ENCODE results near the gene AKT3.
"Not testable (repeated sequence)": the region's sequence is repeated elsewhere in the genome, so short reads cannot be mapped to it uniquely, and the experiment has no call there.

AKT3 gene

DNA sequence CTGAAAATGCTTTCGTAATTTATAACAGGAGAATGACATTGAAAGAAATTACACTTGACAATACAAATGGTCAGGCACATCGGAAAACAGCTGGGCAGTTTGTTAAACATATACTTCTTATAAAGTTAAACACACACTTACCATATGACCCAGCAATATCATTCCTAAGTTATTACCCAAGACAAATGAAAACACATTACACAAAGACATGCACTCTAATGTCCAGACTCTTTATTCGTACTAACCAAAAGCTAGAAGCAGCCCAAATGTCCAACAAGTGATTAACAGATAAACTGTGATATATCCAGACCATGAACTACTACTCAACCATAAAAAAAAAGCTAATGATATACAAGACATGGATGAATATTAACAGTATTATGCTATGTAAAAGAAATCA lies 8.5 kb downstream of the AKT3 start:
- DNase-seq = no peak

DNA sequence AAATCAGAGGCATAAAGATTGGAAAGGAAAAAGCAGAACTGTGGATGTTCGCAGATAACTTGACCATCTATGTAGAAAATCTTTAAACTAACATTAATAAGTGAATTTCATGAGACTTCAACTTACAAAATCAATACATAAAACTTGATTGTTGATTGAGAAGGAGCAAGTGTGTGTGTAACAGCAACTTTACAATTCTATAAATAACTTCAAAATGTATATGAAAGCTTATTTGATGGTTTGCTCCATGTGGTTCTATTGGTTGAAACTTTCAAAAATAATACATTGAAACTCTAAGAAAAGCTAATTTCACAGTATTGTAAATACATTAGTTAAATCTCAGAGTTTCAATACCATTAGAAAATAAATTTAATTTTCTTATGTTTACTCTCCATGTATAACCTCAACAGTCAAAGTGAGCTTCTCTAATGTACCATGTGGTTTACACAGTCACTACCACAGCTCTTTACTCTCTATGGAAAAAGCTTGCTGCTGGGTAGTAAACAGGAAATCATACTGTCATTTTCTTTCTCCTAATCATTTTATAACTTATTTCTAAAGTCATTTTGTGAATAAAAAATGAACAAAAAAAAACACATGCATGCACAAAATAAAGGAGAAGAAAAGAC lies 12.0 kb downstream of the AKT3 start:
- DNase-seq = no peak

DNA sequence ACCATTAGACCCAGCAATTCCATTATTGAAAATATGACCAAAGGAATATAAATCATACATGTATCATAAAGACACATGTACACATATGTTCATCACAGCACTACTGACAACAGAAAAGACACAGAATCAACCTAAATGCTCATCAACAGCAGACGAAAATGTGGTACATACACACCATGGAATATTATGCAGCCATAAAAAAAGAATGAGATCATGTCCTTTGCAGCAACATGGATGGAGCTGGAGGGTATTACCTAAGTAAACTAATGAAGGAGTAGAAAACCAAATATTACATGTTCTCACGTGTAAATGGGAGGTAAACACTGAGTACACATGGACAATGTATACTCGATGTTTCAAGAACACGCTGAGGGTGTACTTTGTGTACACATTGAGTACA lies 15.9 kb downstream of the AKT3 start:
- DNase-seq = no peak

DNA sequence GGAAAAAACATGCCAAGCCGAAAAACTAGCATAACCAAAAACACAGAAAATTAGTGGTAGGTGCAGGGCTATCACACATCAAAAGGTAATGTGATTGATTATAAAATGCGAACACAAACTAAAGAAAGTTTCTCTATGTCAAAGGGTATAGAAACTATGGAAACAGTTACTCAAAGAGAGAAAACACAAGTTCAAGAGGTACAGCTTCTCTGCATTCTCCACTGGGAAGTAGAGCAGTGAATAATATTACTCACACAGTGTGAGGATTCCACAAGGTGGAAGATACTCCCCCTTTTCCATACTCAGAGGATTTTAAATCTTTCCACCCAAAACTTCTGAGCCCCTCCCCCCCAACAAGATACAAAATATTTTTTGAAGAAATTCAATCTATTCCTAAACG lies 18.6 kb downstream of the AKT3 start:
- DNase-seq = no peak

- no peak for DNase-seq
Measured at GRCh38 chr1:243827206-243827605, 22.8 kb downstream of the AKT3 start.

DNA sequence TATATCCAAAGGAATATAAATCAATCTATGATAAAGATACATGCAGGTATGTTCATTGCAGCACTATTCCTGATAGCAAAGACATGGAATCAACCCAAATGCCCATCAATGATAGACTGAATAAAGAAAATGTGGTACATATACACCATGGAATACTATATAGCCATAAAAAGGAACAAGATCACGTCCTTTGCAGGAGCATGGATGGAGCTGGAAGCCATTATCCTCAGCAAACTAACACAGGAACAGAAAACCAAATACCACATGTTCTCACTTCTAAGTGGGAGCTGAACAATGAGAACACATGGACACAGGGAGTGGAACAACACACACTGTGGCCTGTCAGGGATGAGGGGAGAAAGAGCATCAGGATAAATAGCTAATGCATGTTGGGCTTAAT lies 25.1 kb downstream of the AKT3 start:
- DNase-seq = not testable (repeated sequence)

- no peak for DNase-seq
Measured at GRCh38 chr1:243821177-243821680, 28.8 kb downstream of the AKT3 start.

DNA sequence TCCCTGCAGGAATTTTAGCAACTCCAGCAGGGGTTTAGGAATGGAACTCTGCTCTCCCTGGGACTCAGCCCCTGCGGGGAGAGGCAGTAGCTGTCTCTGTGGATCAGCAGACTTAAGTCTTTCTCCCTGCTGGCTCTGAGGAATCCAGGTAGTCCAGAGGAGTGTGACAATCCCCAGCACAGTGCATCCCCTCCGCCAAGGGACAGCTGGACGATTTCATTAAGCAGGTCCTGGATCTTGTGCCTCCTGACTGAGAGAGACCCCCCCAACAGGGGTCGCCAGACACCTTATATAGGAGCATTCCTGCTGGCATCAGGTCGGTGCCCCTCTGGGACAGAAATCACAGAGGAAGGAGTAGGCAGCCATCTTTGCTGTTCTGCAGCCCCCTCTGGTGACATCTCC lies 30.6 kb downstream of the AKT3 start:
- DNase-seq = no peak

DNA sequence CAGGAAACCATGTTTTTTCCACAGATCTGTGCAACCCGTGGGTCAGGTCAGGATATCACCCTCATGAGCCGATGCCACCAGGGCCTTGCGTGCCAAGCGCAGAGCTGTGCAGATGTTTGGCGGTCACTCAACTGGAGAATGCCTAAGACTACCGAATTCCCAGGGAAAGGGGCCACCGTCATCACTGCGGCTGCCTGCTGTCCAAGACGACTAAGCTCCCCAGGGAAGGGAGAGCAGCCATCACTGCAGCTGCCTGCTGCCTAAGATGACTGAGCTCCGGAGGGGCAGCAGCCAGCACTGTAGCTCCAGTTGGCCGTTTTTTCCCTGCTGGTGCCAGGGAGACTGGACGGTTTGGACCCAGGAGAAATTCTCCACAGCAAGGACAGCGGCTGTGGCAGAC lies 31.1 kb downstream of the AKT3 start:
- no peak for DNase-seq

GRCh38 chr1:243814718-243815117 lies 35.3 kb downstream of the AKT3 start:
- DNase-seq = no peak

DNA sequence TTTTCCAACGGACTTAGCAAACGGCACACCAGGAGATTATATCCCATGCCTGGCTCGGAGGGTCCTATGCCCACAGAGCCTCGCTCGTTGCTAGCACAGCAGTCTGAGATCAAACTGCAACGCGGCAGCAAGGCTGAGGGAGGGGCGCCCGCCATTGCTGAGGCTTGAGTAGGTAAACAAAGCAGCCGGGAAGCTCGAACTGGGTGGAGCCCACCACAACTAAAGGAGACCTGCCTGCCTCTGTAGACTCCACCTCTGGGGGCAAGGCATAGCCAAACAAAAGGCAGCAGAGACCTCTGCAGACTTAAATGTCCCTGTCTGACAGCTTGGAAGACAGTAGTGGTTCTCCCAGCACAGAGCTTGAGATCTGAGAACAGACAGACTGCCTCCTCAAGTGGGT lies 42.7 kb downstream of the AKT3 start:
- DNase-seq = not testable (repeated sequence)

GRCh38 chr1:243806310-243806709 lies 43.7 kb downstream of the AKT3 start:
- no peak for DNase-seq

DNA sequence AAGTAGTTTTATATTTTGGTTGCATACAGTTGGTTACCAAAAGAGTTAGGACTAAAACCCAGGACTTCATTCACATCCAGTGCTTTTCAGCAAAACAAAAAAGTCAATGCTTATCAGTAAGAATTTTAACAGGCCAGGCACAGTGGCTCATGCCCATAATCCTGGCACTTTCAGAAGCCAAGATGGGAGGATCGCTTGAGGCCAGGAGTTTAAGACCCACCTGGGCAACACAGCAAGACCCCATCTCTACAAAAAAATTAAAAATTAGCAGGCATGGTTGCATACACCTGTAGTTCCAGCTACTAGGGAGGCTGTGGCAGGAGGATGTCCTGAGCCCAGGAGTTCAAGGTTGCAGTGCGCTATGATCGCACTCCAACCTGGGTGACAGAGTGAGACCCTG lies 47.3 kb downstream of the AKT3 start:
- no peak for DNase-seq

DNA sequence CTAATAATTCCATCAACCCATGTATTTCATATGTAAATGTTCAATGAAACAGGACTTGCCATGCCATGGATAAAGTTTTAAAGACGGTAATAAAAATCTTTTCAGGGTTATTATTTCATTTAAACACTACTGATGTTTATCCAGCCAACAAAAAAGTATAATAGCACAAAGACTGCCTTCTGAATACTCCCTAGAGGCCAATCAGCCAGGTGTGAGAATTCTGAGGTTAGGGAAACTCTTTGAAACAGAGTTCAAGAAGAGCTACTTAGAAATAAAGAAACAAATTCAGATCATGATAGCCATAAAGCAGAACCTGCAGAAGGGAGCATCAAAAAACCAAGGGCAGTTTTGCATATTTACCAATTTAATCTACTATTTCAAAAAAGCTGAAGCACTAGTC lies 48.7 kb downstream of the AKT3 start:
- DNase-seq = no peak

DNA sequence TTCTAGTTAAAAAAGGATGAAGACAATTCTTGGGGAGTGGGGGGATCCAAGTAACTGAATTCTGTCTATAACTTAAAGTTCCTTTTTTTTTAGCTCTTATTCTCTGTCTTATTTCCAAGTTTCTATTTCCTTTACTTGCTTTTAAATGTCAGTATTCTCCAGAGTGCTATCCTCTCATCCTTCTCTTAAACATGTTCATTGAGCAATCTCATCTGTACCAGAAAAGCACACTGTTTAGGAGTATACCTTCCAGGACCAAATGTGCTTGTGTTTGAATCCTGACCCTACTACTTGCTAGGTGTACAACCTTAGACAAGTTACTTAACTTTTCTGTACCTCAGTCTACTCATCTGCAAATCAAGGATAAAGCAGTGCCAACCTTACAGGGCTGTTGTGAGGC lies 50.1 kb downstream of the AKT3 start:
- no peak for DNase-seq

- no peak for DNase-seq
Measured at GRCh38 chr1:243798726-243799125, 51.3 kb downstream of the AKT3 start.

- no peak for DNase-seq
Measured at GRCh38 chr1:243796016-243796415, 54.0 kb downstream of the AKT3 start.

DNA sequence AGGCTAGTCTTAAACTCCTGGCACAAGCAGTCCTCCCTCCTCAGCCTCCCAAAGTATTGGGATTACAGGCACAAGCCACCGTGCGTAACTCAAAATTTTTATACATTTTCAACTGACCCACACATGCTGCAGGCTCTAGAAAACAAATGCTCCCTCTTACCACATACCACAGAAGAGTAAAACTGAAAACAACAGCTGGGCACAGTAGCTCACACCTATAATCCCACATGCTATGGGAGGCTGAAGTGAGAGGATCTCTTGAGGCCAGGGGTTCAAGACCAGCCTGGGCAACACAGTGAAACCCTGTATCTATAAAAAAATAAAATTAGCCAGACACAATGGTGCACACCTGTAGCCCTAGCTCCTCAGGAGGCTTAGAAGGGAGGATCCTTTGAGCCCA lies 56.7 kb downstream of the AKT3 start:
- no peak for DNase-seq

- no peak for DNase-seq
Measured at GRCh38 chr1:243792891-243793290, 57.2 kb downstream of the AKT3 start.

- no peak for DNase-seq
Measured at GRCh38 chr1:243792401-243792800, 57.6 kb downstream of the AKT3 start.

DNA sequence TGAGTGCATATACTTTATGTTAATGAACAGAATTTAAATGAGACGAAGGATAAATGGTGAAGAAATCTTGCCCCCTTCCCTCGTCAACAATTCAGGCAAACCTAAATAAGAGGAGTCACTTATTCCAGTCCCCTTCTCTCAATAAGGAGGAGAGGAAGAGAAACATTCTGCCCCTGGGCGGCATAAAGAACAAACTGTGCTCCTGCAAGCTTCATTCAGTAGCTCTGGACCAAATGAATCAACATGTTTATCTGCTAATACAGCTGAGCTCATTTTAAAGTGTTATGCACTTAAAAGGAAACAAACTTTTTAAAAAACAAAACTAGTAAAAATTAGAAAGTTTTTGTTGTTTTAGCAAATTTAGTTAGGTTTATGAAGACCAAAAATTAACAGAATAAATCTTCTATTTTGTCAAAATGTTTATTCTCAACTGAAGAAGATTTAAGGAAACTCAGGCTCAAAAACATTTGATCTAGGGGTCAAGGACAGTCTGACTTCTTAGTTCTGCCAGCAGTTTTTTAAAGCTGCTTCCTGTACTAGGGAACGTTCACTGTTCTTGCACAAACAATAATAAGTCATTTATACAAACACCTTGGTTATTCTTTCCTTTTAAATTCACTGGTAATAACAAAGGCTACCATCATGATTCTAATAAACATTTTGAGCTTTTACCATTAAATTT lies 58.3 kb downstream of the AKT3 start:
- no peak for DNase-seq

DNA sequence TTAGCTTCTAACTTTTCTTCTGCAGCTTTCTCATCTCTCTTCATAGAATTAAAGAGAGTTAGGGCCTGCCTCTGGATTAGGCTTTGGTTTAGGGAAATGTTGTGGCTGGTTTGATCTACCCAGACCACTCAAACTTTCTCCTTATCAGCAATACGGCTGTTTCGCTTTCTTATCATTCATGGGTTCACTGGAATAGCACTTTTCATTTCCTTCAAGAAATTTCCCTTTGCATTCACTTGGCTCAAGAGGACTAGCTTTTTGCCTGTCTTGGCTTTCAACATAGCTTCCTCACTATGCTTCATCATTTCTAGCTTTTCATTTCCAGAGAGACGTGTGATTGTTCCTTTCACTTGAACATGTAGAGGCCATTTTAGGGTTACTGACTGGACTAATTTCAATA lies 59.6 kb downstream of the AKT3 start:
- no peak for DNase-seq

GRCh38 chr1:243786531-243786930 lies 63.5 kb downstream of the AKT3 start:
- no peak for DNase-seq

GRCh38 chr1:243784506-243784905 lies 65.5 kb downstream of the AKT3 start:
- DNase-seq = no peak

DNA sequence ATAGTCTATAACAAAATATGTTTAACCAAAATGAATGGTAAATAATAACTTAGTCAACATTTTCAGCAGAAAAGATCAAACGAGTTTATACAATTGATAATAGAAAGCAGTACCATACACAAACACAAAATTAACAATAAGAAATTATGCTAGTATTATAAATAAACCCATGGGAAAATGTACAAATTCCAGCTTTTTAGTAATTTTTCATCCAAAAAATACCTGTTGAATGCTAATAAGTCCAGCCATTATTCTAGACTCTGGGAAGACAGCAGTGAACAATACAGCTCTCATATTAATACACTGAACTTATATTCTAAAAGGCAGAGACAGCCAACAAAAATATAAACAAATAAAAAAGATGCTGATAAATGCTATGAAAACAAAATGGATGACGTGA lies 66.3 kb downstream of the AKT3 start:
- DNase-seq = no peak

Data from SHP77 treated with DMSO at 0.1 percent for 48 hours (cell line).